Activated T-cell treated with anti-CD3 and anti-CD28 coated beads, Interleukin-2, amount 50 U/mL, for 72 hours (primary cell): ENCODE data around the gene ABR. TPM values are rescaled to one million over a fixed set of nuclear protein-coding genes. Genes with fewer than 3 reads are reported as not detected.
"Not testable (repeated sequence)": the region's sequence is repeated elsewhere in the genome, so short reads cannot be mapped to it uniquely, and the experiment has no call there.

ENCODE experiments used
- ATAC-seq, 2 donors: fragments of 150-1000 bp; cut with Tn5 transposase; replicated peaks in 1 of 2; 2 replicates each; pipeline ENCODE4 v1.10.0; 2021; ENCODE audit warnings: moderate library complexity in 2 of 2, mild to moderate bottlenecking in 1 of 2
- DNase-seq, 2 donors: peaks; one replicate each; pipeline ENCODE4 v3.0.0; 2021 to 2022; ENCODE audit warnings: mixed read lengths in 1 of 2
- H3K27ac Mint-ChIP-seq: one replicate; pipeline ENCODE4 v1.8.0; 2022; ENCODE audit warnings: mild to moderate bottlenecking, moderate library complexity, mixed read lengths
- H3K27me3 Mint-ChIP-seq: one replicate; pipeline ENCODE4 v1.8.0; 2022; ENCODE audit warnings: low read depth, mixed read lengths
- H3K36me3 Mint-ChIP-seq, 2 donors: one replicate each; pipeline ENCODE4 v1.8.0; 2022; ENCODE audit warnings: mixed read lengths in 2 of 2, mild to moderate bottlenecking in 1 of 2; ENCODE audit not compliant: insufficient read depth in 2 of 2
- H3K4me1 Mint-ChIP-seq: one replicate; pipeline ENCODE4 v1.8.0; 2022; ENCODE audit warnings: low read depth, mixed read lengths
- H3K4me3 Mint-ChIP-seq, 2 donors: one replicate each; pipeline ENCODE4 v1.8.0; 2022; ENCODE audit warnings: mild to moderate bottlenecking in 2 of 2, mixed read lengths in 2 of 2, moderate library complexity in 2 of 2
- H3K9me3 Mint-ChIP-seq, 2 donors: one replicate each; pipeline ENCODE4 v1.8.0; 2022; ENCODE audit warnings: mixed read lengths in 2 of 2
- total RNA-seq, 2 donors: library from RNA; stranded (reverse); gene quantifications; one replicate each; pipeline ENCODE4 v1.2.3, GENCODE V29; 2022

Gene ABR
- total RNA-seq, 2 donors from 2014 or later = 65.8 to 70.8 TPM

DNA sequence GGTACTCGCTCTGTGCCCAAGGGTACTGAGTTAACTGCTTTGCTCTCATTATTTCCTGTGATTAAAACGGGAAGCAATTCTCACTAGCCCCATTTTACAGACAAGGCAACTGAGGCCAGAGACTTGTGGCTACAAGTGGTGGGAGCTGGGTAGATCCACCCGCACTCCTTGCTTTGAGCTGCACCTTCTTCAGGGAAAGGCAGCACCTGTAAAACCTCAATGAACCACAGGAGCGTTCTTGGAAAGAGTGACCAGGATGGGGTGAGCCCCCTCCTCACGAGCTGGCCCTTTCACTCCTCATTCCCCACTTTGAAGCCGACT, 102.8 kb downstream of the ABR start:
- Mint-ChIP-seq H3K4me1 (no peaks in the 10 kb centered on the region), H3K9me3 (no peaks in the 10 kb centered on the region), H3K27ac (no peak overlapping the region), H3K27me3 (no peaks in the 10 kb centered on the region), H3K4me3 (no peak overlapping the region), H3K36me3 (no peaks in the 10 kb centered on the region)
- ATAC-seq (no peak), DNase-seq (no peak)

DNA sequence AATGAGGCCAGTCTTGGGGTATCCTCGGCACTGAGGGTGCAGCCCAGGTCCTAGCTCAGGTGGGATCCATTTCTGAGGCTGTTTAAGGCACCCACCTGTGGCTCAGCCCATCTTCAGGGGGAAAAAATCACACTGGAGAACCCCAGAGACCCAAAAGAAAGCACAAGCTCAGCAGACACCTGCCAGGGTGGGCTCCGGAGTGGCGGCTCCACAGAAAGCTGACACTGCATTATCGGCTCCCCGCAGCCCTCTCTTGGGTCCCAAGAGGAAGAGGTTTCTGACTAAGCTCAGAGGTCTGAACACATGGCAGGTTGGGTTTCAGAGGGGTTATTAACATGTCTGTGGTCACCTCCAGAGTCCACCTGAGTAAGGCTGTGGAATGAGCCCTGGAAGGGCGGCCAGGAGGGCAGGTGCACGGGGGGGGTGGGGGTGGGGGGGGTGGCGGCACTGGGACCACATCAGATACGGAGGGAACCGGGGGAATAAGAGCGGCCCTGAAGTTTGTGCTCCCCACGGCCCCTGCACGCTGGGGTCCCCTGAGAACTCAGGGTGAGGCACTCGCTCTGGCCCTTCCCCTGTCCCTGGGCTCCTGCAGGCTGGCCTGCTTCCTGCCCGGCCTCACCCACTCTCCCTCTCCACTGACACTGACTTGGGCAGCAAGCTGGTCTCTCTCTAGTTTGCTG, 103.3 kb downstream of the ABR start:
- ATAC-seq = no peak

DNA sequence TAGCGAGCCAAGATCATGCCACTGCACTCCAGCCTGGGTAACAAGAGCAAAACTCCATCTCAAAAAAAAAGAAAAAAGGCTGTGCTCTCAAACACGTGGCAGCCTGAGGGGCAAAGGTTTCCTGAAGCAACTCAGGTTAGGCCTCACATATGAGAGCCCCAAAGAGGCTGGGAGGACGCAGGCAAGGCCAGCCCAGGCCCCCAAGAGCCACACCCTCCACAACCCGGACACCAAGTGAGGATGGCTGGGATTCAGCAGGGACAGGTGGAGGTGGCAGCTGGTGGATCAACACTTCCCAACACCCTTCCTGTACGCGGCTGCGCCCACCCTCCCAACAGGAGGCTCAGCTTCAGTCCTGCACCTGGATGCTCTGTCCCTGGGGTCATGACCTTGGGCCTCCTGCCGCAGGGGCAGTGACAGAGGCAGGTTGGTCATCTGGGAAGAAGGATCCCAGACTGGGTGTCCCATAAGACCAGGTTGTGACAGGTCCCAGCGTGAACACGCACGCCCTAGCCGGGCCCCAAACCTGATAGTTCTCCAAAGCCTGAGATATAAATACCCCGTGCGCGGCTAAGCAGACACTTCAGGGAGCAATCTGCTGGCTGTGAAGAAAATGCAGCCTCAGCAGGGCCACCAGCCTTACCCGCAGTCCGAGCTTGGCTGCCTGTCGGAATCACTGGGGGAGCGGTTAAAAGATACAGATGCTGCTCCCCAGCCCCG, 104.7 kb downstream of the ABR start:
- H3K27ac Mint-ChIP-seq = no peak overlapping the region
- H3K4me3 Mint-ChIP-seq = no peak overlapping the region
- no peaks in the 10 kb centered on the region for H3K27me3 Mint-ChIP-seq
- H3K4me1 Mint-ChIP-seq = no peaks in the 10 kb centered on the region
- ATAC-seq (no peak), DNase-seq (no peak)
- H3K9me3 Mint-ChIP-seq = no peaks in the 10 kb centered on the region
- no peaks in the 10 kb centered on the region for H3K36me3 Mint-ChIP-seq

More for the DNA sequence above, 103.3 kb downstream of the ABR start:
- Mint-ChIP-seq H3K9me3 (no peaks in the 10 kb centered on the region), H3K27me3 (no peaks in the 10 kb centered on the region), H3K4me3 (no peak overlapping the region), H3K4me1 (no peaks in the 10 kb centered on the region), H3K27ac (no peak overlapping the region), H3K36me3 (no peaks in the 10 kb centered on the region)
- DNase-seq = no peak

DNA sequence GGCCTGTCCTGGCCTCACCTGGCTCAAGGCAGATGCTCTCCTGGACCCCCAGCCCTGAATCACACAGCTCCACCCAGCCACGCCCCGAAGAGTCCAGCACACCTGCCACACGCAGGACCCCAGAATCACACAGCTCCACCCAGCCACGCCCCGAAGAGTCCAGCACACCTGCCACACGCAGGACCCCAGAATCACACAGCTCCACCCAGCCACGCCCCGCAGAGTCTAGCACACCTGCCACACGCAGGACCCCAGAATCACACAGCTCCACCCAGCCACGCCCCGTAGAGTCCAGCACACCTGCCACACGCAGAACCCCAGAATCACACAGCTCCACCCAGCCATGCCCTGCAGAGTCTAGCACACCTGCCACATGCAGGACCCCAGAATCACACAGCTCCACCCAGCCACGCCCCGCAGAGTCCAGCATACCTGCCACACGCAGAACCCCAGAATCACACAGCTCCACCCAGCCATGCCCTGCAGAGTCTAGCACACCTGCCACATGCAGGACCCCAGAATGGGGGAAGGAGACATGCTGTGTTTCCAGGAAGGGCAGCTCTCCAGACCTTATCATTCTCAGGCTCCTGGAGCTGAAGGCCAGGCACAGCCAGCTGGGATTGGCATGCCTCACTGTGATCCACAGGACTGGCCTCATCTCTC, 105.7 kb downstream of the ABR start:
- not testable (repeated sequence) for DNase-seq, ATAC-seq, H3K4me1 Mint-ChIP-seq

DNA sequence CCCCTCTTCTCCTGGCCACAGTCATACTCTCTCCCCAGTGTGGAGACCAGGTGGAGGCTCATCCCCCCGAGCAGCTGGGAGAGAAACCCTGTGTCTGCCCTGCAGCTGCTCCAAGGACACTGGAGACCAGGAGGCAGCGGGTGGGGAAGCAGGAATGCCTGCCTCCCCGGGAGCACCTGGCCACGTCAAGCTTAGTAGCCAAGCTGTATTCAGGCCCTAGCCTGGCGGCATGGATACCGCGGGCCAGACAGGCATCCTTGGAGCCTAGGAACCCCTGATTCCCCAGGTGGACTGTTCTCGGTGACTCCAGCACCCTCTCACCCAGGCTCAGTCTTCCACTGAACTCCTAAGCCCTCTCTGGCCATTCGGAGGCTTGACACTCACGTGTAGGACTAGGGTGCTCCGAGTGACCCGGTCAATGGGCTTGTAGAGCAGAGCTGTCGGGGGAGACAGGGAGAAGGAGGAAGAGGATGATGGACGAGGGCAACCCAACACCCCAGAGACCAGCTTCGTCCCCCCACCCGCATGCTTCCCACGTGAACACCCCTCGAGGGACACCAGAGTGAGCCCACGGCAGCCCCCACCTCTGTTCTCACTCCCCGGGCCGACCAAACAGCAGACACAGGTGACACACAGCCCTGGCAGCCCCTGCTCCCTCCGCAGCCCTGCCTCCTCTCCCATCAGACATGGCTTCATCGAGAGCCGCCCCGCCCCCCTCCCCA, 106.4 kb downstream of the ABR start:
- DNase-seq (no peak), ATAC-seq (no peak)
- Mint-ChIP-seq H3K4me1 (no peaks in the 10 kb centered on the region), H3K4me3 (no peak overlapping the region), H3K36me3 (peaks cover 0 to 3% of the 10 kb centered on the region in 2 donors), H3K27ac (no peak overlapping the region), H3K27me3 (no peaks in the 10 kb centered on the region), H3K9me3 (no peaks in the 10 kb centered on the region)

More for the DNA sequence above, 105.7 kb downstream of the ABR start:
- not testable (repeated sequence) for H3K27ac Mint-ChIP-seq, H3K27me3 Mint-ChIP-seq, H3K4me3 Mint-ChIP-seq, H3K9me3 Mint-ChIP-seq, H3K36me3 Mint-ChIP-seq

DNA sequence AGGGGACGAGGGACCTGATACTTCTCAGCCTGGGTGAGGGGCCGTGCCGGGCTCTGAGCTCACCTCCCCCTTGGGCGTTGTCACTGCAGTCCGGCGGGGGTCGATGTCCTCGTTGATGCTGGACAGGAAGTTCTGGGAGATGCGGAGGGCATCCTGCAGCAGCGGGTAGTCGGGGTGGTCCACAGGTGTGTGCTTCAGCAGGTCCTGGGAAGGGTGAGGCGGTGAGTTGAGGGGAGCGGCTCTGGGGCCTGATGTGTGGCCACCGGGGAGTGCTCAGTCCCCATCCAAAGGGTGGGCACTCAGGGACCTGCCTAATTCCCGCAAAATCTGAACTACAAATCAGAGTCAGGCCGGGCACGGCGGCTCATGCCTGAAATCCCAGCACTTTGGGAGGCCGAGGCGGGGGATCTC, 107.2 kb downstream of the ABR start:
- Mint-ChIP-seq H3K4me1 (no peaks in the 10 kb centered on the region), H3K27me3 (no peaks in the 10 kb centered on the region), H3K27ac (no peak overlapping the region), H3K36me3 (peaks cover under 1 to 9% of the 10 kb centered on the region in 2 donors), H3K9me3 (no peaks in the 10 kb centered on the region), H3K4me3 (no peak overlapping the region)
- DNase-seq (no peak), ATAC-seq (no peak)

DNA sequence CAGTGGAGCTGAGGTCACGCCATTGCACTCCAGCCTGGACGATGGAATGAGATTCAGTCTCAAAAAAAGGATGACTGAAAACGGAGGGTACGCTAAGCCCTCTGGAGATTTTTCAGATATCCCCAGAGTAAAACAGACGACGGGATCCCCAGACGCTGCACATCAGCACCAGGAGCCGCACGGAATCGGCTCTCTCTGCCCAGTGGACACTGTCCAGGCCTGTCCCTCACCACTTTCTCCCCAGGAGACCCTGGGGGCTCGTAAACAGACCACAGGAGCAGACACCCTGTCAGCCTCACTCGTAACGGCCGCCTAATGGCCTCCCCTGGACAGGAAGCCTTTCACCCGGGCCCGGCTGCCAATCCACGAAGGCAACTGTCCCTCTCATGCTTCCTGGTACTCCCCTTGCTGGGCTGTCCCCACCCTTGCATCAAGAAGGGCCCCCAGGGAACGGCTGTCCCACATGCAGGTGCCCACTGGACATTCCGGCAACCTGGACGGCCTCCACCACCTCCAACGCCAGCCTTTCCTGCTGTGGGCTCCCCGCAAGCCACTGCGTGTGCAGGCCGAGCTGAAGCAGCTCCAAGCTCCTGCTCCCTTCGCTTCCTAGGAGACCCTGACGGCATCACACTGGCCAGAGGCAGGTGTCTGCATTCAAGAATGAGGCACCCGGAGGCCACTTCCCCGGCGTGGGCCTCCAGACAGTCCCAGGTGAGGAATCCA, 108.5 kb downstream of the ABR start:
- H3K4me3 Mint-ChIP-seq = no peak overlapping the region
- peaks cover 8 to 21% of the 10 kb centered on the region in 2 donors for H3K36me3 Mint-ChIP-seq
- H3K4me1 Mint-ChIP-seq = no peaks in the 10 kb centered on the region
- H3K27me3 Mint-ChIP-seq = no peaks in the 10 kb centered on the region
- DNase-seq (no peak), ATAC-seq (no peak)
- H3K9me3 Mint-ChIP-seq = peaks cover 2% of the 10 kb centered on the region in 2 donors
- H3K27ac Mint-ChIP-seq = no peak overlapping the region

DNA sequence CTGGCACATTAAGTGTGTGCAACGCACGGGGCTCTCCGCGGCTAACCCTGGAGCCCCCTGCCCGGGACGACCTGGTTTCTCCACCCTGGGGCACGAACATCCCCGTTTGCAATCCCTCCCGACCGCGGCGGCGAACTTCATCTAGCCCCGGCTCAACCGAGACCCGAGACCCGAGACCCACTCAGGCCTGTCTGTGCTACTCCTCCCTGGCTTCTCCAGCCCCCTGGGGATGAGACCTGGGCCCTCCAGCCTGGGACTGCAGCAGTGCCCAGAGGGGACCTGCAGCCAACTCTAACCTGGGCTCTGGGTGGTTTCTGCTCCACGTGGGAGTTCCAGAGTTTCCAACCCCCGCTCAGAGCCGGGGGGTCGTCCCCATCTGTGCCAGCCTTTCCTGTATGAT, 109.4 kb downstream of the ABR start:
- Mint-ChIP-seq H3K4me3 (no peak overlapping the region), H3K27me3 (no peaks in the 10 kb centered on the region), H3K4me1 (no peaks in the 10 kb centered on the region), H3K9me3 (peaks cover 4 to 5% of the 10 kb centered on the region in 2 donors), H3K36me3 (peaks cover 11 to 29% of the 10 kb centered on the region in 2 donors), H3K27ac (no peak overlapping the region)
- DNase-seq (no peak), ATAC-seq (no peak)

DNA sequence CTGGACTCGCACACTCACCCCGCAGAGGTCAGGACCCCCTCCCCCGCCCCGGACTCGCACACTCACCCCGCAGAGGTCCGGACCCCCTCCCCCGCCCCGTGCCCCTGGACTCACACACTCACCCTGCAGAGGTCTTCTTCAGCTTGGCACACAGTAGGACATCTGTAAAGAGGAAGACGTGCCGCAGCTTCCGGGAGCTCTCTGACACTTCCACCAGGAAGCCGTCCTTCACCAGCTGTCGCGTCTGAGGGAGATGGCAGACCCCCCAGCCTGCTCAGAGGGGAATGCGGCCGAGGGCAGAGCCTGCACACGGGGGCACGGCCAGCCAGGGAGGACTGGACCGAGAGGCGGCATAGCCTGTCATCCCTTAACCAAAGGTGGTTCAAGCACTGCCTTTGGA, 109.9 kb downstream of the ABR start:
- no peaks in the 10 kb centered on the region for H3K27me3 Mint-ChIP-seq
- DNase-seq (no peak), ATAC-seq (no peak)
- no peak overlapping the region for H3K4me3 Mint-ChIP-seq
- peaks cover 11 to 29% of the 10 kb centered on the region in 2 donors for H3K36me3 Mint-ChIP-seq
- peaks cover 4 to 5% of the 10 kb centered on the region in 2 donors for H3K9me3 Mint-ChIP-seq
- H3K4me1 Mint-ChIP-seq = no peaks in the 10 kb centered on the region
- H3K27ac Mint-ChIP-seq = no peak overlapping the region

DNA sequence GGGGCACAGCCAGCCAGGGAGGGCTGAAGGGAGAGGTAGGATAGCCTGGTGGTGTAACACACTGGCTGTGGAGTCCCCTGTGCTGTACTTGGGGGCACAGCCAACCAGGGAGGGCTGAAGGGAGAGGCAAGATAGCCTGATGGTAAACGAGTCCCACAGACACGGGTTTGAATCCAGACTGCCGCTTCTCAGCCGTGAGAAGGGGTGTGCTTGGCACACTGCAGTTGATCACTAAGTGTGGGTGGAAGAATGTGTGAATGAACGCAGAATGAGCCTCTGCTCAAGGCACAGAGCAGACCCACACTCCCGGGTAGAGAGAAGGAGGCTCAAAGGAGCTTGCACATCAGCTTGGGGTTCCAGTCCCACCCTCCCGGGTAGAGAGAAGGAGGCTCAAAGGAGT, 111.4 kb downstream of the ABR start:
- no peak for DNase-seq
- ATAC-seq = no peak
- no peaks in the 10 kb centered on the region for H3K4me1 Mint-ChIP-seq
- peaks cover 11 to 29% of the 10 kb centered on the region in 2 donors for H3K36me3 Mint-ChIP-seq
- H3K27ac Mint-ChIP-seq = no peak overlapping the region
- H3K4me3 Mint-ChIP-seq = no peak overlapping the region
- H3K27me3 Mint-ChIP-seq = no peaks in the 10 kb centered on the region
- H3K9me3 Mint-ChIP-seq = peaks cover 4 to 6% of the 10 kb centered on the region in 2 donors

DNA sequence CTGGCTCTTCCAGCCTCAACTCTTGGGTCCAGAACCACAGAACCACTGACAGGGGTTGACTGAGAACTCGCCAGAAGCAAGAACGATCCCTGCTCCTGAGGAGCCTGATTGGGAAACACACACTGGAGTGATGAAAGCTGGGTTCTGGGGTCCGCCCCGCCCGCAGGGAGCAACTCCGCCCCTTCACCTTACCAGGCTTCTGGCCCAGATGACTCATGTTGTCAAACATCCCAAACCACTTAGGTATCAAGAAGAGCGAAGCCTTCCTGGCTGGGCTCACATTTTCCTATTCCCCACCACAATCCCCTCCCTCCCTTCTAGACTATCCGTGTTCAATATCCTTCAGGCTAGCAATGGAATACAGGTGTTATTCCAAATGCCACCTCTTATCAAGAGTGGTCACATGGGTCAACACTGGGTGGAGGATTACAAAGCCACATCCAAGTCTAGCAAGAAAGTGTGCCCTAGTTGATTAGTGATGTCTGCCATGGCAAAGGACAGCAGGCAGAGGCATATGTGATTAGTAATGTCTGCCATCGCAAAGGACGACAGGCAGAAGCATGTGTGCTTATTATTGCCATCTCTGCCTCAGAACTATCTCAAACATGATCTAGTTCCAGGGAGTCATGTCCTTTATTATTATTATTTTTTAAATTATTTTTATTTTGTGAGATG, 112.4 kb downstream of the ABR start:
- H3K36me3 Mint-ChIP-seq = peaks cover 14 to 29% of the 10 kb centered on the region in 2 donors
- no peak for DNase-seq

DNA sequence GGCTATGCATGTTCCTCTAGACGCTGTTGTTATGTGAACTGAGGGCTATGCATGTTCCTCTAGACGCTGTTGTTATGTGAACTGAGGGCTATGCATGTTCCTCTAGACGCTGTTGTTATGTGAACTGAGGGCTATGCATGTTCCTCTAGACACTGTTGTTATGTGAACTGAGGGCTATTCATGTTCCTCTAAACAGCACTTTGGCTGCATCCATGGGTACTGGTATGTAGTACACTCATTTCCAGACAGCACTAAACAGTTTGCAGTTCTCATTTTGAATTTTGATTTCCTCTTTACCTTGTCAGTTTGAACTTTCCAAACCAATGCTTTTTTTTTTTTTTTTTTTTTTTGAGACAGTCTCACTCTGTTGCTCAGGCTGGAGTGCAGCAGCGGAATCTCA, 114.4 kb downstream of the ABR start:
- H3K9me3 Mint-ChIP-seq, H3K27ac Mint-ChIP-seq, H3K4me3 Mint-ChIP-seq, ATAC-seq, H3K27me3 Mint-ChIP-seq, H3K4me1 Mint-ChIP-seq, DNase-seq: not testable (repeated sequence)
- H3K36me3 Mint-ChIP-seq = peaks cover 14 to 29% of the 10 kb centered on the region in 2 donors

More for the DNA sequence above, 112.4 kb downstream of the ABR start:
- H3K4me1 Mint-ChIP-seq = no peaks in the 10 kb centered on the region
- ATAC-seq = no peak
- peaks cover 4 to 7% of the 10 kb centered on the region in 2 donors for H3K9me3 Mint-ChIP-seq
- no peak overlapping the region for H3K4me3 Mint-ChIP-seq
- no peaks in the 10 kb centered on the region for H3K27me3 Mint-ChIP-seq
- no peak overlapping the region for H3K27ac Mint-ChIP-seq
